GM12865 (cell line): Measurements from ENCODE around the gene CDC42BPG.

Experiments
- DNase-seq: peaks from one replicate; pipeline ENCODE4 v3.0.0; 2010; ENCODE audit warnings: low read depth
- H3K4me3 ChIP-seq: 2 replicates; pipeline ENCODE4 v1.5.1; 2011; ENCODE audit warnings: mild to moderate bottlenecking, low read depth, low read length, control low read depth
- TF ChIP-seq, protein P1 (sequence below): IDR thresholded peaks from 2 replicates; pipeline ENCODE4 v1.5.1; 2011; ENCODE audit warnings: low read length, control low read depth, low read depth, inconsistent platforms; ENCODE audit not compliant: insufficient read depth; ENCODE audit errors: missing control alignments

Gene CDC42BPG

DNA sequence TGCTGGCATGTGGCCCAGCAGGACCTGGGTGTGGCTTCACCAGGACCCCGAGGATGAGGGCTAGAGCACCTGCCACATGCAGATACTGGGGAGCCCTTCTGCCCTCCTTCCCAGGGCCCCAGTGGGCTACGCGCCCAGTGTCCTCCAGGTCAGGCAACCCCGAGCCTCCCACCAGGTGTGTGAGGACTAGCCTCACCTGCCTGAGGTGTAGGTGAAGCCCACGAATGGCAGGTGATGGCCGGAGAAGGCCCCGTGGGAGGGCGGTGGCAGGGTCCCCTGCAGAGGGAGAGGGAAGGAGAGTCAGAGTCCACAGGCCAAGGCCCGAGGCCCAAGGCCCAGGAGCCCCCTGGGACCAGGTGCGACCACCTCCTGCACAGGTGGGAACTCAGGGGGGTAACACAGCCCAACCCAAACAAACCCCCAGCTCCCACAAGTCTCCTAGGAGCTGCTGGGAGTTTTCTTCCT is 6.5 kb downstream of the CDC42BPG start:
- TF ChIP-seq, protein P1, sequence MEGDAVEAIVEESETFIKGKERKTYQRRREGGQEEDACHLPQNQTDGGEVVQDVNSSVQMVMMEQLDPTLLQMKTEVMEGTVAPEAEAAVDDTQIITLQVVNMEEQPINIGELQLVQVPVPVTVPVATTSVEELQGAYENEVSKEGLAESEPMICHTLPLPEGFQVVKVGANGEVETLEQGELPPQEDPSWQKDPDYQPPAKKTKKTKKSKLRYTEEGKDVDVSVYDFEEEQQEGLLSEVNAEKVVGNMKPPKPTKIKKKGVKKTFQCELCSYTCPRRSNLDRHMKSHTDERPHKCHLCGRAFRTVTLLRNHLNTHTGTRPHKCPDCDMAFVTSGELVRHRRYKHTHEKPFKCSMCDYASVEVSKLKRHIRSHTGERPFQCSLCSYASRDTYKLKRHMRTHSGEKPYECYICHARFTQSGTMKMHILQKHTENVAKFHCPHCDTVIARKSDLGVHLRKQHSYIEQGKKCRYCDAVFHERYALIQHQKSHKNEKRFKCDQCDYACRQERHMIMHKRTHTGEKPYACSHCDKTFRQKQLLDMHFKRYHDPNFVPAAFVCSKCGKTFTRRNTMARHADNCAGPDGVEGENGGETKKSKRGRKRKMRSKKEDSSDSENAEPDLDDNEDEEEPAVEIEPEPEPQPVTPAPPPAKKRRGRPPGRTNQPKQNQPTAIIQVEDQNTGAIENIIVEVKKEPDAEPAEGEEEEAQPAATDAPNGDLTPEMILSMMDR: no peak
- DNase-seq: no peak
- H3K4me3 ChIP-seq: no peak overlapping the region

GRCh38 chr11:64836448-64837072 is 7.9 kb downstream of the CDC42BPG start:
- TF ChIP-seq, protein P1: no peak

GRCh38 chr11:64835616-64836447 is 8.6 kb downstream of the CDC42BPG start:
- TF ChIP-seq, protein P1: no peak
- H3K4me3 ChIP-seq: no peak overlapping the region

More at GRCh38 chr11:64836448-64837072, 7.9 kb downstream of the CDC42BPG start:
- no peak for DNase-seq
- H3K4me3 ChIP-seq: no peak overlapping the region

GRCh38 chr11:64834723-64835615 is 9.5 kb downstream of the CDC42BPG start:
- no peak overlapping the region for H3K4me3 ChIP-seq
- DNase-seq: no peak
- TF ChIP-seq, protein P1: no peak

More at GRCh38 chr11:64835616-64836447, 8.6 kb downstream of the CDC42BPG start:
- no peak for DNase-seq

- TF ChIP-seq, protein P1: no peak
- no peak for DNase-seq
- no peak overlapping the region for H3K4me3 ChIP-seq
These were observed 10.3 kb downstream of the CDC42BPG start for GRCh38 chr11:64834031-64834722.

- H3K4me3 ChIP-seq: no peak overlapping the region
- TF ChIP-seq, protein P1: no peak
- no peak for DNase-seq
These were observed 10.9 kb downstream of the CDC42BPG start for GRCh38 chr11:64833509-64833908.
